Panc1 (cell line): ENCODE data around the gene LTN1.

Experiments used
- POLR2AphosphoS5 ChIP-seq: IDR thresholded peaks from 2 replicates; pipeline ENCODE4 v1.6.1; 2012; ENCODE audit warnings: mild to moderate bottlenecking, low read depth, low read length, moderate library complexity
- SIN3A ChIP-seq: IDR thresholded peaks from 2 replicates; pipeline ENCODE4 v1.6.1; 2012; ENCODE audit warnings: low read depth, mild to moderate bottlenecking, low read length, moderate library complexity, borderline replicate concordance; ENCODE audit not compliant: insufficient read depth
- TF ChIP-seq, protein P1 (sequence below): fragments of 450-650 bp; IDR thresholded peaks from 2 replicates; pipeline ENCODE4 v1.5.1; 2017; ENCODE audit warnings: mild to moderate bottlenecking
- TF ChIP-seq, protein P2 (sequence below), 2 experiments: IDR thresholded peaks; 2 replicates each; pipeline ENCODE4 v1.6.1; 2011 to 2012; ENCODE audit warnings: low read depth in 2 of 2, control low read depth in 1 of 2, low read length in 1 of 2, mild to moderate bottlenecking in 1 of 2, moderate library complexity in 1 of 2; ENCODE audit not compliant: insufficient read depth in 1 of 2

DNA sequence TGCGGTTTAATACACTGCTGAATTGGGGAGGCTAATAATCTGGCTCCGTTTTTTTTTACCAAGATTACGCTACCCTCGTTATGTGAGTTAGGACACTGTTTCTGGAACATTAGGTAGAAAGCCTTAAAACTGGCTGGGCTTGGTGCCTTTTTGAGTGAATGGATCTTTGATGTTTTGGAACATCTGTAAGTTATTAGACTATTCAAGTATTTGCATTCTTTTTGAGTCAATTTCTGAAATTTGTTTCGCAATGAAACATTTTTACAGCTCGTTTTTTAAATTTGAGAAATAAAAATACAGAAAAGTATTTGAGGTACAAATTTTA lies 106.9 kb downstream of the LTN1 start:
- TF ChIP-seq, protein P1, sequence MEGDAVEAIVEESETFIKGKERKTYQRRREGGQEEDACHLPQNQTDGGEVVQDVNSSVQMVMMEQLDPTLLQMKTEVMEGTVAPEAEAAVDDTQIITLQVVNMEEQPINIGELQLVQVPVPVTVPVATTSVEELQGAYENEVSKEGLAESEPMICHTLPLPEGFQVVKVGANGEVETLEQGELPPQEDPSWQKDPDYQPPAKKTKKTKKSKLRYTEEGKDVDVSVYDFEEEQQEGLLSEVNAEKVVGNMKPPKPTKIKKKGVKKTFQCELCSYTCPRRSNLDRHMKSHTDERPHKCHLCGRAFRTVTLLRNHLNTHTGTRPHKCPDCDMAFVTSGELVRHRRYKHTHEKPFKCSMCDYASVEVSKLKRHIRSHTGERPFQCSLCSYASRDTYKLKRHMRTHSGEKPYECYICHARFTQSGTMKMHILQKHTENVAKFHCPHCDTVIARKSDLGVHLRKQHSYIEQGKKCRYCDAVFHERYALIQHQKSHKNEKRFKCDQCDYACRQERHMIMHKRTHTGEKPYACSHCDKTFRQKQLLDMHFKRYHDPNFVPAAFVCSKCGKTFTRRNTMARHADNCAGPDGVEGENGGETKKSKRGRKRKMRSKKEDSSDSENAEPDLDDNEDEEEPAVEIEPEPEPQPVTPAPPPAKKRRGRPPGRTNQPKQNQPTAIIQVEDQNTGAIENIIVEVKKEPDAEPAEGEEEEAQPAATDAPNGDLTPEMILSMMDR: no peak
- TF ChIP-seq, protein P2, sequence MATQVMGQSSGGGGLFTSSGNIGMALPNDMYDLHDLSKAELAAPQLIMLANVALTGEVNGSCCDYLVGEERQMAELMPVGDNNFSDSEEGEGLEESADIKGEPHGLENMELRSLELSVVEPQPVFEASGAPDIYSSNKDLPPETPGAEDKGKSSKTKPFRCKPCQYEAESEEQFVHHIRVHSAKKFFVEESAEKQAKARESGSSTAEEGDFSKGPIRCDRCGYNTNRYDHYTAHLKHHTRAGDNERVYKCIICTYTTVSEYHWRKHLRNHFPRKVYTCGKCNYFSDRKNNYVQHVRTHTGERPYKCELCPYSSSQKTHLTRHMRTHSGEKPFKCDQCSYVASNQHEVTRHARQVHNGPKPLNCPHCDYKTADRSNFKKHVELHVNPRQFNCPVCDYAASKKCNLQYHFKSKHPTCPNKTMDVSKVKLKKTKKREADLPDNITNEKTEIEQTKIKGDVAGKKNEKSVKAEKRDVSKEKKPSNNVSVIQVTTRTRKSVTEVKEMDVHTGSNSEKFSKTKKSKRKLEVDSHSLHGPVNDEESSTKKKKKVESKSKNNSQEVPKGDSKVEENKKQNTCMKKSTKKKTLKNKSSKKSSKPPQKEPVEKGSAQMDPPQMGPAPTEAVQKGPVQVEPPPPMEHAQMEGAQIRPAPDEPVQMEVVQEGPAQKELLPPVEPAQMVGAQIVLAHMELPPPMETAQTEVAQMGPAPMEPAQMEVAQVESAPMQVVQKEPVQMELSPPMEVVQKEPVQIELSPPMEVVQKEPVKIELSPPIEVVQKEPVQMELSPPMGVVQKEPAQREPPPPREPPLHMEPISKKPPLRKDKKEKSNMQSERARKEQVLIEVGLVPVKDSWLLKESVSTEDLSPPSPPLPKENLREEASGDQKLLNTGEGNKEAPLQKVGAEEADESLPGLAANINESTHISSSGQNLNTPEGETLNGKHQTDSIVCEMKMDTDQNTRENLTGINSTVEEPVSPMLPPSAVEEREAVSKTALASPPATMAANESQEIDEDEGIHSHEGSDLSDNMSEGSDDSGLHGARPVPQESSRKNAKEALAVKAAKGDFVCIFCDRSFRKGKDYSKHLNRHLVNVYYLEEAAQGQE (IDR thresholded peaks at IDR 0.05; ENCODE audit: insufficient read depth in 1 of 2, low read depth in 2 of 2, low read length in 1 of 2): no peak
- TF ChIP-seq POLR2AphosphoS5 (no peak), SIN3A (no peak)
